BLaER1 treated with 17β-estradiol and CSF1 and Interleukin-3, amounts not matched to agents 10 nM and 100 nM (cell line): ENCODE measurements around the gene FUT8.
"Not testable (repeated sequence)": the region's sequence is repeated elsewhere in the genome, so short reads cannot be mapped to it uniquely, and the experiment has no call there.

Experiments used
- H3K27ac ChIP-seq, 11 experiments: shearing (Covaris generic); formaldehyde crosslinking; 2 replicates each; pipeline ENCODE4 v1.8.1; 2022
- H3K27me3 ChIP-seq, 11 experiments: shearing (Covaris generic); formaldehyde crosslinking; 2 replicates each; pipeline ENCODE4 v1.8.1; 2022
- H3K36me3 ChIP-seq, 11 experiments: shearing (Covaris generic); formaldehyde crosslinking; 2 replicates each; pipeline ENCODE4 v1.8.1; 2022
- H3K4me1 ChIP-seq, 10 experiments: shearing (Covaris generic); formaldehyde crosslinking; 2 replicates each; pipeline ENCODE4 v1.8.1; 2022
- H3K4me2 ChIP-seq, 11 experiments: shearing (Covaris generic); formaldehyde crosslinking; 2 replicates each; pipeline ENCODE4 v1.8.1; 2022
- H3K4me3 ChIP-seq, 10 experiments: shearing (Covaris generic); formaldehyde crosslinking; 2 replicates each; pipeline ENCODE4 v1.8.1; 2022
- H3K9ac ChIP-seq, 11 experiments: shearing (Covaris generic); formaldehyde crosslinking; 2 replicates each; pipeline ENCODE4 v1.8.1; 2022
- H3K9me3 ChIP-seq, 11 experiments: shearing (Covaris generic); formaldehyde crosslinking; replicated peaks in 1 of 11; 2 replicates each; pipeline ENCODE4 v1.8.1; 2022
- H4K20me1 ChIP-seq, 11 experiments: shearing (Covaris generic); formaldehyde crosslinking; 2 replicates each; pipeline ENCODE4 v1.8.1; 2022
- Cebpa-rat ChIP-seq, 11 experiments: shearing (Covaris generic); IDR thresholded peaks; 2 replicates each; pipeline ENCODE4 v1.8.1; 2022

The FUT8 gene

DNA sequence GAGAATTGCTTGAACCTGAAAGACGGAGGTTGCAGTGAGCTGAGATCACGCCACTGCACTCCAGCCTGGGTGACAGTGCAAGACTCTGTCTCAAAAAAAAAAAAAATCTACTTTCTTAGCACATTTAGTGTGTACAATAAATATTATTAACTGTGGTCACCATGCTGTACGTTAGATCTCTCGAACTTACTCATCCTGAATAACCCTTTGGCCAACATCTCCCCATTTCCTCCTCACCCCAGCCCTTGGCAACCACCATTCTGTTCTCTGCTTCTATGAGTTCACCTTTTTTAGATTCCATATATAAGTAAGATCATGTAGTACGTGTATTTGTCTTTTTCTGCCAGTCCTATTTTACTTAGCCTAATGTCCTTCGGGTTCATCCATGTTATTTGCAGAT is 13.4 kb downstream of the FUT8 start:
- Histone ChIP-seq H3K9ac (no peak overlapping the region), H3K36me3 (peaks cover 0 to 19% (median 0%) of the 10 kb centered on the region in 11 experiments; a peak in 3 of 22 replicates), H3K4me1 (no peaks in the 10 kb centered on the region), H3K27ac (no peak overlapping the region), H3K9me3 (no peaks in the 10 kb centered on the region), H3K27me3 (no peaks in the 10 kb centered on the region), H3K4me2 (no peak overlapping the region), H3K4me3 (no peak overlapping the region), H4K20me1 (peaks cover 0 to 50% (median 0%) of the 10 kb centered on the region in 11 experiments; a peak in 3 of 22 replicates)
- no peak for TF ChIP-seq Cebpa-rat (IDR thresholded peaks at IDR 0.05)

DNA sequence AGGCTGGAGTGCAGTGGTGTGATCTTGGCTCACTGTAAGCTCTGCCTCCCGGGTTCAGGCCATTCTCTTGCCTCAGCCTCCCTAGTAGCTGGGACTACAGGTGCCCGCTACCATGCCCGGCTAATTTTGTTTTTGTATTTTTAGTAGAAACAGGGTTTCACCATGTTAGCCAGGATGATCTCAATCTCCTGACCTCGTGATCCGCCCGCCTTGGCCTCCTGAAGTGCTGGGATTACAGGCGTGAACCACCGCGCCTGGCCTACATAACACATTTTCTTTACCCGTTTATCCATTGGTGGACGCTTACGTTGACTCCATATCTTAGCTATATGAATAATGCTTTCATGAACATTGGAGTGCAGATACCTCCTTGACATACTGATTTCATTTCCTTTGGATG is 14.4 kb downstream of the FUT8 start:
- not testable (repeated sequence) for H3K4me3 ChIP-seq, H3K9me3 ChIP-seq, H3K4me1 ChIP-seq, H3K27ac ChIP-seq, H3K4me2 ChIP-seq, H3K27me3 ChIP-seq, H3K9ac ChIP-seq
- Histone ChIP-seq H3K36me3 (peaks cover 0 to 19% (median 0%) of the 10 kb centered on the region in 11 experiments; a peak in 3 of 22 replicates), H4K20me1 (peaks cover 0 to 48% (median 0%) of the 10 kb centered on the region in 11 experiments; a peak in 3 of 22 replicates)

DNA sequence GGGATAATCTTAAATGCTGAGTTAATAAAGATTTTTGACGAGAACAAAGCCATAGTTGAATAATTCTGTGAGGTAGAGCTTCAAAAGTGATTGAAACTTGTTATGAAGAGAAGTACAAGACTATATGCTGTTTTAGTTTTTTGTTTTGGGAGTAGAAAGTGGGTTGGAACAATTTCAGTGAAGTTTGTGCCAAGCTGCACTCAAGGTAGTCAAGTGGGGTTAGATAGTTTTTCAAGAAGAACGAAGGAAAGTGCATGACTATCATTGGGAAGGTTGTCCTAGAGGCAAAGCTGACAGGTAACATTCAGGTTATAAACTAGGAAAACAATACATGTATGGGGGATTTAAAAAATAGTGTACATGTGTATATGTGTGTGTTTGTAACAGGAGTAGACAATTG is 16.2 kb downstream of the FUT8 start:
- H3K27me3 ChIP-seq: no peaks in the 10 kb centered on the region
- peaks cover 0 to 19% (median 0%) of the 10 kb centered on the region in 11 experiments; a peak in 3 of 22 replicates for H3K36me3 ChIP-seq
- no peaks in the 10 kb centered on the region for H3K9me3 ChIP-seq
- H3K4me3 ChIP-seq: no peak overlapping the region
- peaks cover 8 to 19% (median 15%) of the 10 kb centered on the region in 10 experiments; a peak in 16 of 20 replicates for H3K4me1 ChIP-seq
- H3K27ac ChIP-seq: no peak overlapping the region
- peaks cover 0 to 33% (median 0%) of the 10 kb centered on the region in 11 experiments; a peak in 3 of 22 replicates for H4K20me1 ChIP-seq
- H3K9ac ChIP-seq: no peak overlapping the region
- H3K4me2 ChIP-seq: no peak overlapping the region
- no peak for TF ChIP-seq Cebpa-rat (IDR thresholded peaks at IDR 0.05)

DNA sequence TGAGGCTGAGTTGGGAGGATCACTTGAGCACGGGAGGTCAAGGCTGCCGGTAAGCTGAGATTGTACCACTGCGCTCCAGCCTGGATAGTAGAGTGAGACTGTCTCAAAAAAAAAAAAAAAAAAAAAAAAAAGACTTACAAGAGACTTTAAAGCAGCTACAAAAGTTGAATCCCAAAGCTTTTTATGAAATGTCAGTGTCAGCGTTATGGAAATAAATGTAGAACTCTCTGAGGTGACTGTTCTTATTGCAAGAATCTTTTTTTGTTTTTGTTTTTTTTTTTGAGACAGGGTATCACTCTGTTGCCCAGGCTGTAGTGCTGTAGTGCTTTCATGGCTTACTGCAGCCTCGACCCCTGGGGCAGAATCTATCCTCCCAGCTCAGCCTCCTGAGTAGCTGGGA is 17.2 kb downstream of the FUT8 start:
- no peak overlapping the region for H3K9ac ChIP-seq
- TF ChIP-seq Cebpa-rat (IDR thresholded peaks at IDR 0.05): no peak
- H3K4me2 ChIP-seq: no peak overlapping the region
- peaks cover 0 to 2% (median 0%) of the 10 kb centered on the region in 11 experiments; a peak in 2 of 22 replicates for H3K9me3 ChIP-seq
- peaks cover 0 to 33% (median 0%) of the 10 kb centered on the region in 11 experiments; a peak in 4 of 22 replicates for H4K20me1 ChIP-seq
- H3K4me3 ChIP-seq: no peak overlapping the region
- H3K4me1 ChIP-seq: peaks cover 16 to 30% (median 25%) of the 10 kb centered on the region in 10 experiments; a peak in 19 of 20 replicates
- no peak overlapping the region for H3K27ac ChIP-seq
- H3K36me3 ChIP-seq: peaks cover 0 to 19% (median 0%) of the 10 kb centered on the region in 11 experiments; a peak in 2 of 22 replicates
- H3K27me3 ChIP-seq: no peaks in the 10 kb centered on the region

DNA sequence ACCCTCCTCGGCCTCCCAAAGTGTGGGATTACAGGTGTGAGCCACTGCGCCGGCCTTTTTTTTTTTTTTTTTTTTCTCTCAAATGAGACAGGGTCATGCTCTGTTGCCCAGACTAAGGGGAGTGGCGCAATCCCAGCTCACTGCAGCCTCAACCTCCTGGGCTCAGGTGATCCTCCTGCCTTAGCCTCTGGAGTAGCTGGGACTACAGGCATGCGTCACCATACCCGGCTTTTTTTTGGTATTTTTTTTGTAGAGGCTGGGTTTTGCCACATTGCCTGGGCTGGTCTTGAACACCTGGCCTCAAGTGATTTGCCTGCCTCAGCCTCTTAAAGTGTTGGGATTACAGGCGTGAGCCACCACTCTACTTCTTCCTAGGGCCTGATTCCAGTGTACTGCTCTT is 18.7 kb downstream of the FUT8 start:
- Histone ChIP-seq H3K4me2 (no peak overlapping the region), H3K4me3 (no peak overlapping the region), H3K4me1 (peaks cover 16 to 32% (median 27%) of the 10 kb centered on the region in 10 experiments; a peak in 19 of 20 replicates), H4K20me1 (peaks cover 0 to 29% (median 0%) of the 10 kb centered on the region in 11 experiments; a peak in 4 of 22 replicates), H3K27me3 (no peaks in the 10 kb centered on the region), H3K36me3 (peaks cover 0 to 30% (median 13%) of the 10 kb centered on the region in 11 experiments; a peak in 20 of 22 replicates), H3K27ac (no peak overlapping the region), H3K9ac (no peak overlapping the region), H3K9me3 (peaks cover 11 to 17% (median 13%) of the 10 kb centered on the region in 11 experiments)
- no peak for TF ChIP-seq Cebpa-rat (IDR thresholded peaks at IDR 0.05)

DNA sequence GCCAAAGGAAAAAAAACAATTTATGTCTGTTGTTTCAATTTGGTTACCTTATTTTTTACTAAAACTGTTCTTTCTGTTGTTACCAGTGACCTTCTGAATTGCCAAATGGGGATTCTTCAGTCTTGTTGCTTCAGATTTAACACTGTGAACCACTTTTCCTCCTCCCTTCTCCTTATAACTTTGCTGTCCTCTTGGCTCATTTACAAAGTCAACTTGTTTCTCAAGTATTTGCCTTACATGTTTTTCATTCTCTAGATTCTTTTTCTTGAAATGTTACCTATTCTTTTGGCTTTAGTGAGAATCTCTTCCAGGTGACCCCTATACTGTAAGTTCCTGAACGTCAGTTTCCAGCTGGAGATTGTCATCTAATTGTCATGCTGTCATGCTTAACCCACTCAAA is 19.4 kb downstream of the FUT8 start:
- Histone ChIP-seq H3K9ac (no peak overlapping the region), H4K20me1 (peaks cover 0 to 23% (median 0%) of the 10 kb centered on the region in 11 experiments; a peak in 4 of 22 replicates), H3K27me3 (no peaks in the 10 kb centered on the region), H3K4me1 (peaks cover 16 to 32% (median 27%) of the 10 kb centered on the region in 10 experiments; a peak in 19 of 20 replicates), H3K27ac (no peak overlapping the region), H3K36me3 (peaks cover 0 to 25% (median 12%) of the 10 kb centered on the region in 11 experiments; a peak in 20 of 22 replicates), H3K9me3 (peaks cover 11 to 18% (median 13%) of the 10 kb centered on the region in 11 experiments), H3K4me3 (no peak overlapping the region), H3K4me2 (peak overlapping the region in 6 of 11 experiments; percentile 46 to 82 (median 74); a peak in 8 of 22 replicates)
- no peak for TF ChIP-seq Cebpa-rat (IDR thresholded peaks at IDR 0.05)

DNA sequence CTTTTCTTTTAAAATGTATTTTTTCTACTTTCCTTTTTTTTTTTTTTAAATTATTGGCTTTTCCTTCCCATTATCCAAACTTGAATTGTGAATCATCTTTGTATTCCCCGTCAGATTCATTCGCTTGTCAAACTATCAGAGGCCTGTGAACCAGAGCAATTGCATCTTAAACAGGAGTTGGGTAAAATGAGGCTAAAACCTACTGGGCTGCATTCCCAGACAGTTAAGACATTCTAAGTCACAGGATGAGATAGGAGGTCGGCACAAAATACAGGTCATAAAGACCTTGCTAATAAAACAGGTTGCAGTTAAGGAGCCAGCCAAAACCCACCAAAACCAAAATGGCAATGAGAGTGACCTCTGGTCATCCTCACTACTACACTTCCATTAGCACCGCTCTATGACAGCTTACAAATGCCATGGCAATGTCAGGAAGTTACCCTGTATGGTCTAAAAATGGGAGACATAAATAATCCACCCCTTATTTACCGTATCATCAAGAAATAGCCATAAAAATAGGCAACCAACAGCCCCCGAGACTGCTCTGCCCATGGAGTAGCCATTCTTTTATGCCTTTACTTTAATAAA is 19.9 kb downstream of the FUT8 start:
- Histone ChIP-seq H3K9me3 (peaks cover 11 to 18% (median 13%) of the 10 kb centered on the region in 11 experiments), H3K27me3 (no peaks in the 10 kb centered on the region), H3K27ac (peak overlapping the region in 2 of 11 experiments; percentile 8 to 19; a peak in 2 of 22 replicates), H3K4me1 (peaks cover 16 to 32% (median 27%) of the 10 kb centered on the region in 10 experiments; a peak in 19 of 20 replicates), H3K4me3 (no peak overlapping the region), H3K4me2 (peak overlapping the region; percentile 36 to 82 (median 68)), H4K20me1 (peaks cover 0 to 20% (median 0%) of the 10 kb centered on the region in 11 experiments; a peak in 4 of 22 replicates), H3K36me3 (peaks cover 0 to 21% (median 10%) of the 10 kb centered on the region in 11 experiments; a peak in 20 of 22 replicates), H3K9ac (no peak overlapping the region)
- TF ChIP-seq Cebpa-rat (IDR thresholded peaks at IDR 0.05): no peak

DNA sequence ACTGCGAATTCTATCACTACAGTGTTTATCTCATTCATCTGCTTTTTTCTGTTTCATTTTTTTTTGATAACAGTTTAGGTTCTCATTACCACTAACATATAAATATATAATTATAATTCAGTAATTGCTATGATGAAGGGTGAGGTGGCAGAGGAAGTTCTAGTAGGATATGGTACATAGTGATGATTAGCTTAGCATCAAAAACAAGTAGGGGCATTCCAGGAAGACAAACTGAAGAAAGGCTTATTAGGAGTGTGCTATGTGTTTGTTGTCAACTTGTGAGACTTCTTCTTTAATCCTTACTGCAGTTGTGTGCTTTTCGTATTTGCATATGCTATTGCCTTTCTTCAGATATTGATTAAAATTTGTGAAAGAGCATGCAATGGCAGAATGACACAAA is 20.6 kb downstream of the FUT8 start:
- Histone ChIP-seq H3K27me3 (no peaks in the 10 kb centered on the region), H3K4me3 (no peak overlapping the region), H3K4me1 (peaks cover 16 to 38% (median 29%) of the 10 kb centered on the region in 10 experiments; a peak in 19 of 20 replicates), H3K36me3 (peaks cover 0 to 16% (median 10%) of the 10 kb centered on the region in 11 experiments; a peak in 20 of 22 replicates), H3K27ac (no peak overlapping the region; a peak in 2 of 22 replicates), H3K4me2 (peak overlapping the region; percentile 36 to 82 (median 68)), H3K9ac (no peak overlapping the region), H4K20me1 (peaks cover 0 to 21% (median 0%) of the 10 kb centered on the region in 11 experiments; a peak in 4 of 22 replicates), H3K9me3 (peaks cover 11 to 18% (median 13%) of the 10 kb centered on the region in 11 experiments)
- TF ChIP-seq Cebpa-rat (IDR thresholded peaks at IDR 0.05): no peak

DNA sequence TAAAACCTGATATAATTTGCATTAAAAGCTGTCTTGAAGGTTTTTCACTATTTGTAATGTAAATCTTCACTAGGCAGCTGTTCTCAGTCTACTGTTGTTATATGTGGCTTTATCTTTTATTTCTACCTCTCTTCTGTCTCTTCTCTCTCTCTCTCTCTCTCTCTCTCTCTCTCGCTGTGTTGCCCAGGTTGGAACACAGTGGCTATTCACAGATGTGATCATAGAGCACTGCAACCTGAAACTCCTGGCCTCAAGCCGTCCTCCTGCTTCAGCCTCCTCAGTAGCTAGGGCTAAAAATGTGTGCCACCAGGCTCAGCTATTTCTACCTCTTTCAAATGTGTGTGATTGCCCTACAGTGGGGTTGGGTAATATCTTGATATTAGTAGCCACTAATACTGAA is 21.1 kb downstream of the FUT8 start:
- TF ChIP-seq Cebpa-rat (IDR thresholded peaks at IDR 0.05): no peak
- Histone ChIP-seq H3K9me3 (peaks cover 11 to 18% (median 13%) of the 10 kb centered on the region in 11 experiments), H3K4me2 (peak overlapping the region in 7 of 11 experiments; percentile 66 to 82 (median 76); a peak in 12 of 22 replicates), H3K27ac (no peak overlapping the region), H3K4me1 (peaks cover 21 to 42% (median 34%) of the 10 kb centered on the region in 10 experiments), H3K27me3 (no peaks in the 10 kb centered on the region), H3K4me3 (no peak overlapping the region), H3K36me3 (peaks cover 0 to 15% (median 10%) of the 10 kb centered on the region in 11 experiments; a peak in 20 of 22 replicates), H4K20me1 (peaks cover 0 to 26% (median 0%) of the 10 kb centered on the region in 11 experiments; a peak in 4 of 22 replicates), H3K9ac (no peak overlapping the region)
